Fibroblast of lung (primary cell): ENCODE measurements around the gene HPS1.

Experiments used
- EZH2 ChIP-seq: IDR thresholded peaks from 2 replicates; pipeline ENCODE4 v1.5.1; 2012; ENCODE audit warnings: low read length, control low read depth, mild to moderate bottlenecking; ENCODE audit errors: missing control alignments
- TF ChIP-seq, protein P1 (sequence below), 2 donors: IDR thresholded peaks in 1 of 2; conservative IDR thresholded peaks in 1 of 2; 1 replicate in 1 of 2; 2 replicates in 1 of 2; pipeline ENCODE4 v1.5.1; 2011 to 2012; ENCODE audit warnings: low read length in 2 of 2, control low read depth in 1 of 2, inconsistent platforms in 1 of 2, low read depth in 1 of 2, mild to moderate bottlenecking in 1 of 2

DNA sequence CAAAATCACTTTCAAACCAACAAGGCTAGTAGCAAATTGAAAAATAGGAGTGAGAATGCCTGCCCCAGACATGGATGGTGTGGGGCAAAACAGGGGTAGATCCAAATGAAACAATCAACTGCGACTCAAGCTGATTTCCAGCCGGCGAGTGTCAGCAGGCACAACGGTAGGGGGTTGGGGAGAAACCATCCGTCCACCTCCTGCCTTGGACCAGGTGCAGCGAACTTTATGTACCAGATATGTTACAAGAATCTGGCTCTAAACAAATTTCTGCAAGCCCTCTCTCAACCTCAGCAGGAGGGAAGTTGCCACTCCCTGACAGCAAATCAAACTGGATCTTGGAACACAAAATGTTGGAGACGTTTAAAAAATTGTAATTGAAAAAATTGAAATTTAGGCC is 76.9 kb downstream of the HPS1 start:
- TF ChIP-seq, protein P1, sequence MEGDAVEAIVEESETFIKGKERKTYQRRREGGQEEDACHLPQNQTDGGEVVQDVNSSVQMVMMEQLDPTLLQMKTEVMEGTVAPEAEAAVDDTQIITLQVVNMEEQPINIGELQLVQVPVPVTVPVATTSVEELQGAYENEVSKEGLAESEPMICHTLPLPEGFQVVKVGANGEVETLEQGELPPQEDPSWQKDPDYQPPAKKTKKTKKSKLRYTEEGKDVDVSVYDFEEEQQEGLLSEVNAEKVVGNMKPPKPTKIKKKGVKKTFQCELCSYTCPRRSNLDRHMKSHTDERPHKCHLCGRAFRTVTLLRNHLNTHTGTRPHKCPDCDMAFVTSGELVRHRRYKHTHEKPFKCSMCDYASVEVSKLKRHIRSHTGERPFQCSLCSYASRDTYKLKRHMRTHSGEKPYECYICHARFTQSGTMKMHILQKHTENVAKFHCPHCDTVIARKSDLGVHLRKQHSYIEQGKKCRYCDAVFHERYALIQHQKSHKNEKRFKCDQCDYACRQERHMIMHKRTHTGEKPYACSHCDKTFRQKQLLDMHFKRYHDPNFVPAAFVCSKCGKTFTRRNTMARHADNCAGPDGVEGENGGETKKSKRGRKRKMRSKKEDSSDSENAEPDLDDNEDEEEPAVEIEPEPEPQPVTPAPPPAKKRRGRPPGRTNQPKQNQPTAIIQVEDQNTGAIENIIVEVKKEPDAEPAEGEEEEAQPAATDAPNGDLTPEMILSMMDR (conservative IDR thresholded peaks at IDR 0.05 in 1 of 2, IDR thresholded peaks at IDR 0.05 in 1 of 2; ENCODE audit: low read depth in 1 of 2, low read length in 2 of 2): no peak
- TF ChIP-seq EZH2: no peak
